OCI-LY1 (cell line): Measurements from ENCODE around the gene NKD1.

Experiments
- H2AFZ ChIP-seq: fragments of 200-600 bp; sonication (generic), shearing (Covaris generic); 2 replicates; pipeline ENCODE4 v1.6.0; 2014; ENCODE audit warnings: antibody characterized with exemption, mild to moderate bottlenecking, low read length
- H3F3A ChIP-seq: fragments of 200-600 bp; sonication (generic), shearing (Covaris generic); 2 replicates; pipeline ENCODE4 v1.6.0; 2014; ENCODE audit warnings: mild to moderate bottlenecking, antibody characterized with exemption, low read length, moderate library complexity; ENCODE audit not compliant: insufficient read depth
- H3K27ac ChIP-seq: fragments of 200-600 bp; sonication (generic); 2 replicates; pipeline ENCODE4 v1.5.1; 2014; ENCODE audit warnings: low read length, mixed run types, mild to moderate bottlenecking, low read depth; ENCODE audit not compliant: poor library complexity, severe bottlenecking
- H3K27me3 ChIP-seq: fragments of 200-600 bp; sonication (generic); 2 replicates; pipeline ENCODE4 v1.6.0; 2014; ENCODE audit warnings: antibody characterized with exemption, mild to moderate bottlenecking, low read length, moderate library complexity; ENCODE audit not compliant: insufficient read depth
- H3K36me3 ChIP-seq: fragments of 200-600 bp; sonication (generic); 2 replicates; pipeline ENCODE4 v1.6.1; 2014; ENCODE audit warnings: mild to moderate bottlenecking, antibody characterized with exemption, low read length, moderate library complexity, mixed read lengths; ENCODE audit not compliant: insufficient read depth
- H3K4me1 ChIP-seq: fragments of 200-600 bp; sonication (generic); 2 replicates; pipeline ENCODE4 v1.5.1; 2014; ENCODE audit warnings: mild to moderate bottlenecking, low read length, moderate library complexity; ENCODE audit not compliant: insufficient read depth, severe bottlenecking
- H3K4me2 ChIP-seq: fragments of 200-600 bp; sonication (generic), shearing (Covaris generic); 2 replicates; pipeline ENCODE4 v1.6.1; 2014; ENCODE audit warnings: low read length
- H3K4me3 ChIP-seq: fragments of 200-600 bp; sonication (generic); 2 replicates; pipeline ENCODE4 v1.5.1; 2014; ENCODE audit warnings: low read length, low read depth, mild to moderate bottlenecking, mixed read lengths; ENCODE audit not compliant: poor library complexity, severe bottlenecking
- H3K79me2 ChIP-seq: fragments of 200-600 bp; shearing (Covaris generic); 2 replicates; pipeline ENCODE4 v1.6.1; 2016; ENCODE audit warnings: mixed run types, low read length, mixed read lengths; ENCODE audit not compliant: insufficient read depth
- H3K9ac ChIP-seq: fragments of 200-600 bp; sonication (generic), shearing (Covaris generic); 2 replicates; pipeline ENCODE4 v1.6.1; 2014; ENCODE audit warnings: mild to moderate bottlenecking, low read length, mixed read lengths
- H3K9me2 ChIP-seq: fragments of 200-600 bp; sonication (generic), shearing (Covaris generic); 2 replicates; pipeline ENCODE4 v1.6.1; 2014; ENCODE audit warnings: low read depth, mild to moderate bottlenecking, low read length, mixed read lengths
- H3K9me3 ChIP-seq: fragments of 200-600 bp; shearing (Covaris generic); 2 replicates; pipeline ENCODE4 v1.6.1; 2014; ENCODE audit warnings: low read length, mixed read lengths
- H4K20me1 ChIP-seq: fragments of 200-600 bp; sonication (generic), shearing (Covaris generic); 2 replicates; pipeline ENCODE4 v1.6.0; 2016; ENCODE audit warnings: mild to moderate bottlenecking, low read length; ENCODE audit not compliant: insufficient read depth
- EZH2 ChIP-seq: fragments of 200-600 bp; sonication (generic), shearing (Covaris generic); IDR thresholded peaks from 2 replicates; pipeline ENCODE4 v1.8.0; 2017; ENCODE audit warnings: borderline replicate concordance, mixed run types, mild to moderate bottlenecking, antibody characterized with exemption, low read length, moderate library complexity, mixed read lengths
- TF ChIP-seq, protein P1 (sequence below): fragments of 200-600 bp; sonication (generic), shearing (Covaris generic); IDR thresholded peaks from 2 replicates; pipeline ENCODE4 v1.5.1; 2017; ENCODE audit warnings: mild to moderate bottlenecking, antibody characterized with exemption, low read length, moderate library complexity, mixed read lengths

Gene NKD1

GRCh38 chr16:50587543-50587942, 39.3 kb downstream of the NKD1 start:
- Histone ChIP-seq H3K27me3 (no peaks in the 10 kb centered on the region), H3K27ac (no peak overlapping the region), H3F3A (no peaks in the 10 kb centered on the region), H2AFZ (no peak overlapping the region), H3K36me3 (no peaks in the 10 kb centered on the region), H3K4me2 (no peak overlapping the region), H3K9me3 (no peaks in the 10 kb centered on the region), H3K9me2 (no peaks in the 10 kb centered on the region), H3K4me1 (peaks cover 8% of the 10 kb centered on the region), H3K79me2 (no peaks in the 10 kb centered on the region), H4K20me1 (no peaks in the 10 kb centered on the region), H3K9ac (no peak overlapping the region), H3K4me3 (no peak overlapping the region)
- no peak for TF ChIP-seq EZH2
- TF ChIP-seq, protein P1, sequence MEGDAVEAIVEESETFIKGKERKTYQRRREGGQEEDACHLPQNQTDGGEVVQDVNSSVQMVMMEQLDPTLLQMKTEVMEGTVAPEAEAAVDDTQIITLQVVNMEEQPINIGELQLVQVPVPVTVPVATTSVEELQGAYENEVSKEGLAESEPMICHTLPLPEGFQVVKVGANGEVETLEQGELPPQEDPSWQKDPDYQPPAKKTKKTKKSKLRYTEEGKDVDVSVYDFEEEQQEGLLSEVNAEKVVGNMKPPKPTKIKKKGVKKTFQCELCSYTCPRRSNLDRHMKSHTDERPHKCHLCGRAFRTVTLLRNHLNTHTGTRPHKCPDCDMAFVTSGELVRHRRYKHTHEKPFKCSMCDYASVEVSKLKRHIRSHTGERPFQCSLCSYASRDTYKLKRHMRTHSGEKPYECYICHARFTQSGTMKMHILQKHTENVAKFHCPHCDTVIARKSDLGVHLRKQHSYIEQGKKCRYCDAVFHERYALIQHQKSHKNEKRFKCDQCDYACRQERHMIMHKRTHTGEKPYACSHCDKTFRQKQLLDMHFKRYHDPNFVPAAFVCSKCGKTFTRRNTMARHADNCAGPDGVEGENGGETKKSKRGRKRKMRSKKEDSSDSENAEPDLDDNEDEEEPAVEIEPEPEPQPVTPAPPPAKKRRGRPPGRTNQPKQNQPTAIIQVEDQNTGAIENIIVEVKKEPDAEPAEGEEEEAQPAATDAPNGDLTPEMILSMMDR = no peak

GRCh38 chr16:50588276-50588675, 40.1 kb downstream of the NKD1 start:
- Histone ChIP-seq H3K36me3 (no peaks in the 10 kb centered on the region), H3K9ac (no peak overlapping the region), H2AFZ (no peak overlapping the region), H3K4me3 (no peak overlapping the region), H3K9me3 (no peaks in the 10 kb centered on the region), H3K79me2 (no peaks in the 10 kb centered on the region), H3K27me3 (no peaks in the 10 kb centered on the region), H4K20me1 (no peaks in the 10 kb centered on the region), H3K4me2 (no peak overlapping the region), H3K4me1 (peaks cover 8% of the 10 kb centered on the region), H3K27ac (no peak overlapping the region), H3K9me2 (no peaks in the 10 kb centered on the region), H3F3A (no peaks in the 10 kb centered on the region)
- TF ChIP-seq, protein P1 = no peak
- TF ChIP-seq EZH2 = no peak

DNA sequence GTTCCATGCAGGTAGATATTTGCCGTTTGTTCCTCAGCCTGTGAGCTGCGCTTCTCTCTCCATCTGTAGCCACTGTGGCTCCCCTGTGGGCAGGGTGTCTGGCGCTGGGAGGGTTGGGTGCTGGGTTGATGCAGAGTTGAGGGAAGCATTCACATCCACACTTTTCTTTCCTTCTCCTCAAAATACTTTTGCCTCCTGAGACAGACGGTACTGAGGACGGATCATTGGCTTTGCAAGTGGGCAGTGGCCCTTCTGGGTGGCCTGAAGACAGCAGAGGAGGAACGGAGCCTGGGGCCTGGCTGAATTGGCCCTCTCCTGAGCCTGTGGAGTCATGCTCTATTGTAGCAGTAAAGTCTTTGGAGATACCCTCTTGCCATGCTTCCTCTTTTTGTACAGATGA, 43.0 kb downstream of the NKD1 start:
- Histone ChIP-seq H3F3A (no peaks in the 10 kb centered on the region), H3K27me3 (no peaks in the 10 kb centered on the region), H3K4me2 (no peak overlapping the region), H3K4me1 (peaks cover 8% of the 10 kb centered on the region), H3K36me3 (no peaks in the 10 kb centered on the region), H2AFZ (no peak overlapping the region), H3K27ac (no peak overlapping the region), H3K9me2 (no peaks in the 10 kb centered on the region), H3K79me2 (no peaks in the 10 kb centered on the region), H4K20me1 (no peaks in the 10 kb centered on the region), H3K9me3 (no peaks in the 10 kb centered on the region), H3K4me3 (no peak overlapping the region), H3K9ac (no peak overlapping the region)
- no peak for TF ChIP-seq EZH2
- TF ChIP-seq, protein P1 = no peak
